ENCODE results near the gene TRPM4.

TRPM4 gene

GRCh38 chr19:49247676-49248075 is 90.1 kb downstream of the TRPM4 start:
- ChIA-PET POLR2A (ENCODE audit: low non-redundant PET) (no interaction called here), CTCF (no interaction called here)
- no peak overlapping the region for H3K27ac ChIP-seq
- no peak for DNase-seq (ENCODE audit: low spot score)
- no peak for TF ChIP-seq CTCF (conservative IDR thresholded peaks at IDR 0.05; ENCODE audit: low read depth)

DNA sequence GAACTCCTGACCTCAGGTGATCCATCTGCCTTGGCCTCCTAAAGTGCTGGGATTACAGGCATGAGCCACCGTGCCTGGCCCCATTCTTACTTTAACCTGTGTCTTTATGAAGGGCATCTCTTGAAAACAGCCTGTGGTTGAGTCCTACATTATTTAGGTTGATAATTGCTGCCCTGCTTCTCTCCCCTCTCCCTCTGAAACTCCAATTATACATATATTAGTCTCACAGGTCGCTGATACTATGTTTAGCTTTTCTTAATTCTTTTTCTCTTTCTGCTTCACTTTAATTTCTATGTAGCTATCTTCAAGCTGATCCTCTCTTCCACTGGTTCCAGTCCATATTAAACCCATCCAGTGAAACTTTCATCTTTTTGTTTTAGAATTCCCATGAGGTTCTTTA is 92.3 kb downstream of the TRPM4 start:
- TF ChIP-seq CTCF (conservative IDR thresholded peaks at IDR 0.05; ENCODE audit: low read depth) = no peak
- ChIA-PET CTCF (interaction anchor here (0.6 kb wide), 1 partner anchor 51 kb away, joined by 3 read pairs; no protein-coding TSS in a partner anchor), POLR2A (ENCODE audit: low non-redundant PET) (no interaction called here)
- H3K27ac ChIP-seq = no peak overlapping the region
- no peak for DNase-seq (ENCODE audit: low spot score)

- POLR2A ChIA-PET (ENCODE audit: low non-redundant PET) = no interaction called here
- no peak for DNase-seq (ENCODE audit: low spot score)
- CTCF ChIA-PET = interaction anchor here (1.4 kb wide), 1 partner anchor 30 kb away, joined by 3 read pairs; no protein-coding TSS in a partner anchor
- TF ChIP-seq CTCF (conservative IDR thresholded peaks at IDR 0.05; ENCODE audit: low read depth) = no peak
- no peak overlapping the region for H3K27ac ChIP-seq
Observed at GRCh38 chr19:49255674-49256073, 98.1 kb downstream of the TRPM4 start.

- POLR2A ChIA-PET (ENCODE audit: low non-redundant PET) = no interaction called here
- no peak overlapping the region for H3K27ac ChIP-seq
- CTCF ChIA-PET = interaction anchor here (0.6 to 1.4 kb wide), 2 partner anchors 17 to 31 kb away, joined by 3 read pairs; no protein-coding TSS in a partner anchor
- DNase-seq (ENCODE audit: low spot score) = no peak
- TF ChIP-seq CTCF (conservative IDR thresholded peaks at IDR 0.05; ENCODE audit: low read depth) = no peak
Observed at GRCh38 chr19:49256691-49257090, 99.1 kb downstream of the TRPM4 start.
